PC-3 (cell line): Measurements from ENCODE around the gene MAGI1. TPM values are rescaled to one million over a fixed set of nuclear protein-coding genes. Genes with fewer than 3 reads are reported as not detected.

Experiments used
- ATAC-seq: fragments of 200-7000 bp; cut with Tn5 transposase; 2 replicates; pipeline ENCODE4 v1.9.1; 2020; ENCODE audit warnings: mild to moderate bottlenecking, moderate library complexity
- BruUV-seq: library from RNA; stranded (reverse); fragments of 400-500 nt; replicated peaks from 2 replicates; lab custom pipeline; 2021; lab: Mats Ljungman, UMichigan
- CTCF ChIA-PET: fragments of 300-600 bp; sonication (Branson Sonifier 250); formaldehyde crosslinking; loops from one replicate; lab custom pipeline; 2022; ENCODE audit warnings: antibody characterized with exemption; lab: Charles Lee
- POLR2A ChIA-PET: fragments of 300-600 bp; sonication (Branson Sonifier 250); formaldehyde crosslinking; loops from one replicate; lab custom pipeline; 2022; ENCODE audit warnings: antibody characterized with exemption; ENCODE audit not compliant: unreplicated experiment; lab: Charles Lee
- DNase-seq: peaks from one replicate; pipeline ENCODE4 v3.0.0-alpha.2; 2015
- H2AFZ ChIP-seq: fragments of 300-600 bp; sonication (generic); 2 replicates; pipeline ENCODE4 v1.6.0; 2016; ENCODE audit warnings: antibody characterized with exemption, low read length
- H3F3A ChIP-seq: fragments of 300-600 bp; sonication (generic); one replicate; pipeline ENCODE4 v1.6.0; 2017; ENCODE audit warnings: antibody characterized with exemption, low read length, control low read depth, mild to moderate bottlenecking; ENCODE audit not compliant: unreplicated experiment
- H3K27ac ChIP-seq: fragments of 300-600 bp; sonication (generic); 2 replicates; pipeline ENCODE4 v1.5.1; 2016; ENCODE audit warnings: mild to moderate bottlenecking, low read length
- H3K27me3 ChIP-seq: fragments of 300-600 bp; sonication (generic); 2 replicates; pipeline ENCODE4 v1.6.1; 2016; ENCODE audit warnings: low read length, mixed read lengths
- H3K36me3 ChIP-seq: fragments of 300-600 bp; sonication (generic); 2 replicates; pipeline ENCODE4 v1.6.1; 2016; ENCODE audit warnings: low read depth, mixed run types, low read length, mixed read lengths
- H3K4me1 ChIP-seq: fragments of 300-600 bp; sonication (generic); 2 replicates; pipeline ENCODE4 v1.5.1; 2016; ENCODE audit warnings: low read length; ENCODE audit not compliant: insufficient read depth
- H3K4me2 ChIP-seq: fragments of 300-600 bp; sonication (generic); 2 replicates; pipeline ENCODE4 v1.6.0; 2016; ENCODE audit warnings: low read length
- H3K4me3 ChIP-seq: fragments of 300-600 bp; sonication (generic); 2 replicates; pipeline ENCODE4 v1.5.1; 2016; ENCODE audit warnings: mild to moderate bottlenecking, low read length, mixed read lengths
- H3K79me2 ChIP-seq: fragments of 300-600 bp; sonication (generic); 2 replicates; pipeline ENCODE4 v1.6.1; 2017; ENCODE audit warnings: low read length, mixed read lengths
- H3K9ac ChIP-seq: fragments of 300-600 bp; sonication (generic); 2 replicates; pipeline ENCODE4 v1.6.0; 2016; ENCODE audit warnings: mild to moderate bottlenecking, low read length
- H3K9me2 ChIP-seq: fragments of 300-600 bp; sonication (generic); replicated peaks from 2 replicates; pipeline ENCODE4 v1.6.1; 2016; ENCODE audit warnings: mixed run types, low read length, mixed read lengths
- H3K9me3 ChIP-seq: fragments of 300-600 bp; sonication (generic); 2 replicates; pipeline ENCODE4 v1.6.1; 2016; ENCODE audit warnings: low read length, mixed read lengths
- H4K20me1 ChIP-seq: fragments of 300-600 bp; sonication (generic); 2 replicates; pipeline ENCODE4 v1.6.1; 2016; ENCODE audit warnings: low read length, mixed read lengths
- CTCF ChIP-seq: fragments of 300-600 bp; sonication (generic); conservative IDR thresholded peaks from 2 replicates; pipeline ENCODE4 v1.5.1; 2017; ENCODE audit warnings: antibody characterized with exemption, low read depth, mild to moderate bottlenecking, low read length
- EZH2 ChIP-seq: fragments of 300-600 bp; sonication (generic); IDR thresholded peaks from one replicate; pipeline ENCODE4 v1.6.1; 2017; ENCODE audit warnings: antibody characterized with exemption, mild to moderate bottlenecking, low read length; ENCODE audit not compliant: unreplicated experiment
- EZH2phosphoT487 ChIP-seq: fragments of 300-600 bp; sonication (generic); IDR thresholded peaks from 2 replicates; pipeline ENCODE4 v1.6.1; 2018; ENCODE audit warnings: mild to moderate bottlenecking, antibody characterized with exemption, low read length, borderline replicate concordance
- intact Hi-C: fragments of 100-400 bp; cut with micrococcal nuclease; formaldehyde crosslinking; loops from 2 replicates; pipeline ENCODE4 v1.9.0; 2023
- total RNA-seq: library from RNA; depleted of rRNA; stranded (reverse); fragments of >200 nt; gene quantifications from 2 replicates; pipeline ENCODE4 v1.2.3, GENCODE V29; 2014

The MAGI1 gene
- total RNA-seq, 1 experiment from 2014 or later, result 8.9 TPM

DNA sequence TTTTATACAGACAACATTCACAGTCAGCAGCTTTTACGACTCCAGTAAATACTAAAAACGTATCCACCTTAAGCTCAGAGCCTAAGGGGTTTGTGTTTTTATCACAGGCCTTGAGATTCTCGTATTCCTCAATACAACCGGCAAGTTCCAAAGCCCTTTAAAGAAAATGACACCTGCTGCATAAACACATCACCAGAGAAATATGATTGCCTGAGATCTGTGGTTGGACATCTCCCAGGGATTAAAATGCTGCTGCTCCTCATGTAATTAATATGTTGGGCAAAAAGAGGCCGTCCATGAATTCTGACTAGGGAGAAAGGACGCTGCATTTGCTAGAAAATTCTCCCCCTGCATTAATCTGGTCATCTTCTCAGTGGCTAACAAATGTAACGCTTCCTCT is 544.8 kb downstream of the MAGI1 start:
- Histone ChIP-seq H3K4me3 (no peak overlapping the region), H3K36me3 (no peaks in the 10 kb centered on the region), H2AFZ (no peak overlapping the region), H3K4me2 (no peak overlapping the region), H4K20me1 (no peaks in the 10 kb centered on the region), H3F3A (no peaks in the 10 kb centered on the region), H3K27me3 (no peaks in the 10 kb centered on the region), H3K9ac (no peak overlapping the region), H3K79me2 (no peaks in the 10 kb centered on the region), H3K9me3 (no peaks in the 10 kb centered on the region), H3K27ac (no peak overlapping the region), H3K4me1 (no peaks in the 10 kb centered on the region), H3K9me2 (no peaks in the 10 kb centered on the region)
- intact Hi-C loops, result no loop called here
- ChIA-PET CTCF (no interaction called here), POLR2A (no interaction called here)
- no TSS peak for BruUV-seq
- ATAC-seq (no peak), DNase-seq (no peak)
- TF ChIP-seq EZH2, result no peak
- no peak for TF ChIP-seq EZH2phosphoT487
- TF ChIP-seq CTCF, result no peak

- POLR2A ChIA-PET, result no interaction called here
- TF ChIP-seq EZH2phosphoT487, result no peak
- TF ChIP-seq CTCF, result no peak
- TF ChIP-seq EZH2, result no peak
- H3K4me3 ChIP-seq, result no peak overlapping the region
- no peaks in the 10 kb centered on the region for H3K27me3 ChIP-seq
- no peak overlapping the region for H2AFZ ChIP-seq
- no peaks in the 10 kb centered on the region for H3K9me2 ChIP-seq
- CTCF ChIA-PET, result no interaction called here
- intact Hi-C loops, result no loop called here
- no peaks in the 10 kb centered on the region for H3F3A ChIP-seq
- H4K20me1 ChIP-seq, result no peaks in the 10 kb centered on the region
- DNase-seq (no peak), ATAC-seq (no peak)
- no peaks in the 10 kb centered on the region for H3K79me2 ChIP-seq
- no peaks in the 10 kb centered on the region for H3K4me1 ChIP-seq
- no peak overlapping the region for H3K9ac ChIP-seq
- BruUV-seq, result no TSS peak
- no peak overlapping the region for H3K4me2 ChIP-seq
- H3K27ac ChIP-seq, result no peak overlapping the region
- no peaks in the 10 kb centered on the region for H3K36me3 ChIP-seq
- no peaks in the 10 kb centered on the region for H3K9me3 ChIP-seq
These were observed 545.3 kb downstream of the MAGI1 start for GRCh38 chr3:65493371-65493882.

DNA sequence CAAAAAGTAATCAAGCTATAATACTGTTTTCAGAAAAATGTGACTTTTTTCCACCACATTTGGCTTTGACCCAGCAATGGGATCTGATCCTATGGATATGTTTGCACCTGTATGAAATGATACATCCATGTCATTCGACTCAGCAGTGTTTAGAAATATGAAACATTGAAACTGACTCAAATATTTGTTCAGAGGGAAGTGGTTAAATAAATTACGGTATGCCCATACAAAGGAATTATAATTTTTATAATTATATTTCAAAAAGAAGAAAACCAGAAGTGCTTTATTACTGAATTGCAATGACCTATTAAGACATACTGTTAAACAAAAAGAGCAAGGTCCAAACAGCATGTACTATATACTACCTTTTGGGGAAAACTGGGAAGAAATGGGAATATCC is 546.5 kb downstream of the MAGI1 start:
- Histone ChIP-seq H2AFZ (no peak overlapping the region), H3K4me3 (no peak overlapping the region), H4K20me1 (no peaks in the 10 kb centered on the region), H3K9me3 (no peaks in the 10 kb centered on the region), H3K4me1 (no peaks in the 10 kb centered on the region), H3K9me2 (no peaks in the 10 kb centered on the region), H3K79me2 (no peaks in the 10 kb centered on the region), H3K9ac (no peak overlapping the region), H3K27ac (no peak overlapping the region), H3K36me3 (no peaks in the 10 kb centered on the region), H3F3A (no peaks in the 10 kb centered on the region), H3K4me2 (no peak overlapping the region), H3K27me3 (no peaks in the 10 kb centered on the region)
- no peak for DNase-seq
- ChIA-PET CTCF (no interaction called here), POLR2A (no interaction called here)
- intact Hi-C loops, result no loop called here
- ATAC-seq, result no peak
- TF ChIP-seq EZH2phosphoT487 (no peak), CTCF (no peak), EZH2 (no peak)
- BruUV-seq, result no TSS peak
